ENCODE data around the gene B4GALT3.

B4GALT3 gene

GRCh38 chr1:161159087-161159912 lies 18.0 kb downstream of the B4GALT3 start, which contains the start of gene USP21:
Gene USP21, plus strand, starts transcription at chr1:161159500. Its CDS starts 1,141 bp downstream, at chr1:161160641.
- no peak for TF ChIP-seq ZBTB7A (IDR thresholded peaks at IDR 0.05; ENCODE audit: low read depth)
- TF ChIP-seq TCF12 (IDR thresholded peaks at IDR 0.05; ENCODE audit: low read depth), result peak; percentile 62
- TF ChIP-seq TEAD4 (IDR thresholded peaks at IDR 0.05), result no peak
- no peak for TF ChIP-seq CREB1 (IDR thresholded peaks at IDR 0.05; ENCODE audit: low read depth)
- no peak for TF ChIP-seq FOXM1 (IDR thresholded peaks at IDR 0.05; ENCODE audit: borderline replicate concordance, low read depth)
- TF ChIP-seq YY1 (IDR thresholded peaks at IDR 0.05; ENCODE audit: low read depth), result peak; percentile 97
- no peak for TF ChIP-seq CEBPB (IDR thresholded peaks at IDR 0.05)
- TF ChIP-seq EP300 (IDR thresholded peaks at IDR 0.05; ENCODE audit: borderline replicate concordance), result 0 out of 2 replicates have a peak, but pooled peaks have one; percentile 22
- peak; percentile 100 for TF ChIP-seq TAF1 (IDR thresholded peaks at IDR 0.05; ENCODE audit: low read depth)
- TF ChIP-seq EGR1 (IDR thresholded peaks at IDR 0.05), result no peak
- peak; percentile 12 for TF ChIP-seq MAX (IDR thresholded peaks at IDR 0.05)

GRCh38 chr1:161158316-161159010 lies 18.8 kb downstream of the B4GALT3 start:
- TF ChIP-seq NFIC (IDR thresholded peaks at IDR 0.05) (no peak), EGR1 (IDR thresholded peaks at IDR 0.05) (no peak), CREB1 (IDR thresholded peaks at IDR 0.05; ENCODE audit: low read depth) (no peak), YY1 (IDR thresholded peaks at IDR 0.05; ENCODE audit: low read depth) (no peak), REST (IDR thresholded peaks at IDR 0.05; ENCODE audit: low read depth) (no peak), TAF1 (IDR thresholded peaks at IDR 0.05; ENCODE audit: low read depth) (no peak), CEBPB (IDR thresholded peaks at IDR 0.05) (no peak), MAX (IDR thresholded peaks at IDR 0.05) (no peak), RAD21 (IDR thresholded peaks at IDR 0.05; ENCODE audit: low read depth) (no peak), EP300 (IDR thresholded peaks at IDR 0.05; ENCODE audit: borderline replicate concordance) (no peak), USF1 (IDR thresholded peaks at IDR 0.05) (no peak), TEAD4 (IDR thresholded peaks at IDR 0.05) (no peak), ZBTB7A (IDR thresholded peaks at IDR 0.05; ENCODE audit: low read depth) (no peak), FOXM1 (IDR thresholded peaks at IDR 0.05; ENCODE audit: borderline replicate concordance, low read depth) (no peak), TCF12 (IDR thresholded peaks at IDR 0.05; ENCODE audit: low read depth) (no peak)

- no peak for TF ChIP-seq TCF12 (IDR thresholded peaks at IDR 0.05; ENCODE audit: low read depth)
These were observed 19.4 kb downstream of the B4GALT3 start for GRCh38 chr1:161157867-161158266.

- TF ChIP-seq REST (IDR thresholded peaks at IDR 0.05; ENCODE audit: low read depth), result no peak
- no peak for TF ChIP-seq RAD21 (IDR thresholded peaks at IDR 0.05; ENCODE audit: low read depth)
- 0 out of 2 replicates have a peak, but pooled peaks have one; percentile 7 for TF ChIP-seq USF1 (IDR thresholded peaks at IDR 0.05)
- peak; percentile 53; the same call in 1 of the 2 replicates for TF ChIP-seq TCF12 (IDR thresholded peaks at IDR 0.05; ENCODE audit: low read depth)
- no peak for TF ChIP-seq EP300 (IDR thresholded peaks at IDR 0.05; ENCODE audit: borderline replicate concordance)
- TF ChIP-seq CEBPB (IDR thresholded peaks at IDR 0.05), result no peak
- peak; percentile 93 for TF ChIP-seq MAX (IDR thresholded peaks at IDR 0.05)
- no peak for TF ChIP-seq FOXM1 (IDR thresholded peaks at IDR 0.05; ENCODE audit: borderline replicate concordance, low read depth)
- TF ChIP-seq ZBTB7A (IDR thresholded peaks at IDR 0.05; ENCODE audit: low read depth), result no peak
- TF ChIP-seq YY1 (IDR thresholded peaks at IDR 0.05; ENCODE audit: low read depth), result peak; percentile 100
- 0 out of 2 replicates have a peak, but pooled peaks have one; percentile 43 for TF ChIP-seq CREB1 (IDR thresholded peaks at IDR 0.05; ENCODE audit: low read depth)
- TF ChIP-seq TEAD4 (IDR thresholded peaks at IDR 0.05), result no peak; the same call in 1 of the 2 replicates
- no peak; the same call in 1 of the 2 replicates for TF ChIP-seq NFIC (IDR thresholded peaks at IDR 0.05)
- peak; percentile 95 for TF ChIP-seq TAF1 (IDR thresholded peaks at IDR 0.05; ENCODE audit: low read depth)
- peak; percentile 82 for TF ChIP-seq EGR1 (IDR thresholded peaks at IDR 0.05)
These were observed 23.5 kb downstream of the B4GALT3 start, which contains the start of gene UFC1 for GRCh38 chr1:161153682-161154337. Gene UFC1, plus strand, starts transcription at chr1:161153978. Its CDS starts 20 bp downstream, at chr1:161153998.

Data from Ishikawa (cell line).